Neural cell (in vitro differentiated cells): Measurements from ENCODE around the gene IGF2BP2. TPM values are rescaled to one million over a fixed set of nuclear protein-coding genes. Genes with fewer than 3 reads are reported as not detected.

Experiments used
- H2AFZ ChIP-seq: fragments of 200-600, 300-800 bp; sonication (generic), shearing (Covaris generic); 2 replicates; pipeline ENCODE4 v1.6.0; 2014; ENCODE audit warnings: low read depth, mild to moderate bottlenecking, antibody characterized with exemption, low read length, moderate library complexity
- H3F3A ChIP-seq: fragments of 200-600 bp; shearing (Covaris generic); 2 replicates; pipeline ENCODE4 v1.6.1; 2016; ENCODE audit warnings: mild to moderate bottlenecking, moderate library complexity, mixed read lengths, antibody characterized with exemption, low read length; ENCODE audit not compliant: insufficient read depth, poor library complexity, severe bottlenecking
- H3K27ac ChIP-seq: fragments of 200-600, 300-800 bp; sonication (generic), shearing (Covaris generic); 2 replicates; pipeline ENCODE4 v1.5.1; 2014; ENCODE audit warnings: mild to moderate bottlenecking, low read length, moderate library complexity
- H3K27me3 ChIP-seq: fragments of 300-800, 200-600 bp; sonication (generic), shearing (Covaris generic); 2 replicates; pipeline ENCODE4 v1.6.0; 2014; ENCODE audit warnings: mild to moderate bottlenecking, low read depth, low read length, moderate library complexity; ENCODE audit not compliant: insufficient read depth
- H3K36me3 ChIP-seq: fragments of 300-800, 200-600 bp; sonication (generic), shearing (Covaris generic); 2 replicates; pipeline ENCODE4 v1.5.1; 2014; ENCODE audit warnings: mild to moderate bottlenecking, antibody characterized with exemption, low read length, moderate library complexity; ENCODE audit not compliant: insufficient read depth
- H3K4me2 ChIP-seq: fragments of 300-800, 200-600 bp; sonication (generic), shearing (Covaris generic); 2 replicates; pipeline ENCODE4 v1.6.0; 2014; ENCODE audit warnings: mild to moderate bottlenecking, low read length
- H3K4me3 ChIP-seq: fragments of 300-800, 200-600 bp; sonication (generic), shearing (Covaris generic); 2 replicates; pipeline ENCODE4 v1.5.1; 2014; ENCODE audit warnings: mild to moderate bottlenecking, low read length, moderate library complexity
- H3K79me2 ChIP-seq: fragments of 200-600 bp; shearing (Covaris generic); replicated peaks from 2 replicates; pipeline ENCODE4 v1.6.0; 2014; ENCODE audit warnings: mild to moderate bottlenecking, low read length, moderate library complexity; ENCODE audit not compliant: insufficient read depth
- H3K9ac ChIP-seq: fragments of 300-800, 200-600 bp; sonication (generic), shearing (Covaris generic); 2 replicates; pipeline ENCODE4 v1.6.1; 2016; ENCODE audit warnings: mild to moderate bottlenecking, low read length, mixed read lengths
- H3K9me2 ChIP-seq: fragments of 200-600 bp; shearing (Covaris generic); 2 replicates; pipeline ENCODE4 v1.6.1; 2016; ENCODE audit warnings: mild to moderate bottlenecking, low read length, mixed read lengths; ENCODE audit not compliant: insufficient read depth
- H3K9me3 ChIP-seq: fragments of 200-600, 300-800 bp; sonication (generic), shearing (Covaris generic); 2 replicates; pipeline ENCODE4 v1.6.1; 2016; ENCODE audit warnings: mild to moderate bottlenecking, mixed run types, low read length, moderate library complexity, mixed read lengths
- H4K20me1 ChIP-seq: fragments of 200-600 bp; shearing (Covaris generic); 2 replicates; pipeline ENCODE4 v1.6.1; 2016; ENCODE audit warnings: mild to moderate bottlenecking, mixed run types; ENCODE audit not compliant: insufficient read depth
- EP300 ChIP-seq: fragments of 450-650 bp; conservative IDR thresholded peaks from 2 replicates; pipeline ENCODE4 v1.6.1; 2014; ENCODE audit warnings: antibody characterized with exemption, mild to moderate bottlenecking, moderate library complexity; ENCODE audit not compliant: poor library complexity, severe bottlenecking
- EZH2 ChIP-seq: fragments of 200-600, 300-800 bp; shearing (Covaris generic), sonication (generic); IDR thresholded peaks from 2 replicates; pipeline ENCODE4 v1.6.1; 2014; ENCODE audit warnings: antibody characterized with exemption, low read length, borderline replicate concordance, mild to moderate bottlenecking; ENCODE audit not compliant: insufficient read depth, poor library complexity, severe bottlenecking
- MXI1 ChIP-seq: fragments of 450-650 bp; conservative IDR thresholded peaks from 2 replicates; pipeline ENCODE4 v1.6.1; 2014; ENCODE audit warnings: antibody characterized with exemption, mild to moderate bottlenecking; ENCODE audit not compliant: poor library complexity, severe bottlenecking
- POLR2AphosphoS5 ChIP-seq: IDR thresholded peaks from 2 replicates; pipeline ENCODE4 v1.6.1; 2012
- RAD21 ChIP-seq: fragments of 450-650 bp; conservative IDR thresholded peaks from 2 replicates; pipeline ENCODE4 v1.6.1; 2014; ENCODE audit warnings: antibody characterized with exemption, mild to moderate bottlenecking, moderate library complexity
- REST ChIP-seq: IDR thresholded peaks from 2 replicates; pipeline ENCODE4 v1.6.1; 2012; ENCODE audit warnings: borderline replicate concordance
- SMC3 ChIP-seq: fragments of 450-650 bp; conservative IDR thresholded peaks from 2 replicates; pipeline ENCODE4 v1.6.1; 2014; ENCODE audit warnings: antibody characterized with exemption, mild to moderate bottlenecking, moderate library complexity; ENCODE audit not compliant: poor library complexity
- TAF1 ChIP-seq: IDR thresholded peaks from 2 replicates; pipeline ENCODE4 v1.6.1; 2012; ENCODE audit warnings: low read depth
- polyA plus RNA-seq: library from polyadenylated mRNA; depleted of rRNA; stranded (reverse); fragments of >200 nt; gene quantifications from 2 replicates; pipeline ENCODE4 v1.2.3, GENCODE V29; 2014
- TF ChIP-seq, protein P1 (sequence below): fragments of 450-650 bp; IDR thresholded peaks from 2 replicates; pipeline ENCODE4 v1.5.1; 2014; ENCODE audit warnings: antibody characterized with exemption, mild to moderate bottlenecking, moderate library complexity; ENCODE audit not compliant: poor library complexity, severe bottlenecking

IGF2BP2 gene
- polyA plus RNA-seq, 1 donor from 2014 or later, result 46.6 TPM

DNA sequence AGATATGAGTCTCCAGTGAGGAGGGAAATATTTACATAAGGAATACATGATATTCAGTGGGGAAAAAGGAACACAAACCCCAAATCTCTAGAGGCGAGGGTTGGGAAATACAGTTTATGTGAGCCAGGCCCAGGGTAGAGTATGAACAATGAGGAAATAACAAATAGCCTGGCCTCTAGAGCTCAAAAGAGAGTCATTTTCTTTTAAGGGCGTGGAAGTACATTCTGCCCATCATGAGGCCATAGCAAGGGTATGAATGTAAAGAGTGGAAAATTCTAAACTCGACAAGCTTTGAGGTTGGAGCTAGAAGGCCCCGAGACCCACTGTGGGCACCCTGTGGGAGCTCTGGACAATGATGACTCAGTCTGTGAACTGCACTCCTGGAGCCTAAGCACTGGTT, 27.8 kb upstream of the IGF2BP2 start:
- TF ChIP-seq EZH2 (no peak), TAF1 (no peak), EP300 (no peak), SMC3 (no peak), MXI1 (no peak), RAD21 (no peak), POLR2AphosphoS5 (no peak), REST (no peak)
- TF ChIP-seq, protein P1, sequence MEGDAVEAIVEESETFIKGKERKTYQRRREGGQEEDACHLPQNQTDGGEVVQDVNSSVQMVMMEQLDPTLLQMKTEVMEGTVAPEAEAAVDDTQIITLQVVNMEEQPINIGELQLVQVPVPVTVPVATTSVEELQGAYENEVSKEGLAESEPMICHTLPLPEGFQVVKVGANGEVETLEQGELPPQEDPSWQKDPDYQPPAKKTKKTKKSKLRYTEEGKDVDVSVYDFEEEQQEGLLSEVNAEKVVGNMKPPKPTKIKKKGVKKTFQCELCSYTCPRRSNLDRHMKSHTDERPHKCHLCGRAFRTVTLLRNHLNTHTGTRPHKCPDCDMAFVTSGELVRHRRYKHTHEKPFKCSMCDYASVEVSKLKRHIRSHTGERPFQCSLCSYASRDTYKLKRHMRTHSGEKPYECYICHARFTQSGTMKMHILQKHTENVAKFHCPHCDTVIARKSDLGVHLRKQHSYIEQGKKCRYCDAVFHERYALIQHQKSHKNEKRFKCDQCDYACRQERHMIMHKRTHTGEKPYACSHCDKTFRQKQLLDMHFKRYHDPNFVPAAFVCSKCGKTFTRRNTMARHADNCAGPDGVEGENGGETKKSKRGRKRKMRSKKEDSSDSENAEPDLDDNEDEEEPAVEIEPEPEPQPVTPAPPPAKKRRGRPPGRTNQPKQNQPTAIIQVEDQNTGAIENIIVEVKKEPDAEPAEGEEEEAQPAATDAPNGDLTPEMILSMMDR, result no peak
- Histone ChIP-seq H4K20me1 (no peaks in the 10 kb centered on the region), H3K9me3 (no peaks in the 10 kb centered on the region), H3K9ac (no peak overlapping the region), H3K27me3 (no peaks in the 10 kb centered on the region), H3F3A (no peaks in the 10 kb centered on the region), H3K27ac (no peak overlapping the region), H3K36me3 (no peaks in the 10 kb centered on the region), H3K79me2 (no peaks in the 10 kb centered on the region), H3K4me3 (no peak overlapping the region), H2AFZ (no peak overlapping the region), H3K4me2 (no peak overlapping the region), H3K9me2 (no peaks in the 10 kb centered on the region)

- no peaks in the 10 kb centered on the region for H3K79me2 ChIP-seq
- no peak for TF ChIP-seq EP300
- TF ChIP-seq TAF1, result no peak
- TF ChIP-seq MXI1, result no peak
- TF ChIP-seq SMC3, result no peak
- no peak for TF ChIP-seq RAD21
- TF ChIP-seq EZH2, result no peak
- TF ChIP-seq REST, result no peak
- H3K4me2 ChIP-seq, result no peak overlapping the region
- H3K27me3 ChIP-seq, result no peaks in the 10 kb centered on the region
- no peaks in the 10 kb centered on the region for H3K36me3 ChIP-seq
- no peak overlapping the region for H3K4me3 ChIP-seq
- no peaks in the 10 kb centered on the region for H4K20me1 ChIP-seq
- H3F3A ChIP-seq, result no peaks in the 10 kb centered on the region
- H3K9me2 ChIP-seq, result no peaks in the 10 kb centered on the region
- no peak overlapping the region for H3K27ac ChIP-seq
- no peak overlapping the region for H3K9ac ChIP-seq
- H2AFZ ChIP-seq, result no peak overlapping the region
- no peaks in the 10 kb centered on the region for H3K9me3 ChIP-seq
These were observed 27.1 kb upstream of the IGF2BP2 start for GRCh38 chr3:185851959-185852358.
